IMR-90 (cell line): ENCODE results near the gene PAFAH2. TPM values are rescaled to one million over a fixed set of nuclear protein-coding genes. Genes with fewer than 3 reads are reported as not detected.

Source experiments
- MXI1 ChIP-seq: IDR thresholded peaks from 2 replicates; pipeline ENCODE4 v1.6.1; 2012; ENCODE audit warnings: low read depth, mild to moderate bottlenecking, low read length, moderate library complexity, borderline replicate concordance
- polyA plus RNA-seq, 3 experiments: library from polyadenylated mRNA; depleted of rRNA; stranded (reverse); fragments of >200 nt; gene quantifications; 2 replicates each; pipeline ENCODE4 v1.2.3, GENCODE V29; 2012; ENCODE audit warnings: low replicate concordance in 1 of 3
- total RNA-seq: library from RNA; depleted of rRNA; stranded (reverse); fragments of >200 nt; gene quantifications from 2 replicates; pipeline ENCODE4 v1.2.3, GENCODE V29; 2012
- TF ChIP-seq, protein P1 (sequence below): conservative IDR thresholded peaks from 2 replicates; pipeline ENCODE4 v1.5.1; 2012; ENCODE audit warnings: mild to moderate bottlenecking, low read depth, low read length, improper control_type of control experiment

Gene PAFAH2
- total and polyA plus RNA-seq, 2 of the 4 experiments (the other 2 are of a cell fraction): 8.3 to 12.2 TPM

DNA sequence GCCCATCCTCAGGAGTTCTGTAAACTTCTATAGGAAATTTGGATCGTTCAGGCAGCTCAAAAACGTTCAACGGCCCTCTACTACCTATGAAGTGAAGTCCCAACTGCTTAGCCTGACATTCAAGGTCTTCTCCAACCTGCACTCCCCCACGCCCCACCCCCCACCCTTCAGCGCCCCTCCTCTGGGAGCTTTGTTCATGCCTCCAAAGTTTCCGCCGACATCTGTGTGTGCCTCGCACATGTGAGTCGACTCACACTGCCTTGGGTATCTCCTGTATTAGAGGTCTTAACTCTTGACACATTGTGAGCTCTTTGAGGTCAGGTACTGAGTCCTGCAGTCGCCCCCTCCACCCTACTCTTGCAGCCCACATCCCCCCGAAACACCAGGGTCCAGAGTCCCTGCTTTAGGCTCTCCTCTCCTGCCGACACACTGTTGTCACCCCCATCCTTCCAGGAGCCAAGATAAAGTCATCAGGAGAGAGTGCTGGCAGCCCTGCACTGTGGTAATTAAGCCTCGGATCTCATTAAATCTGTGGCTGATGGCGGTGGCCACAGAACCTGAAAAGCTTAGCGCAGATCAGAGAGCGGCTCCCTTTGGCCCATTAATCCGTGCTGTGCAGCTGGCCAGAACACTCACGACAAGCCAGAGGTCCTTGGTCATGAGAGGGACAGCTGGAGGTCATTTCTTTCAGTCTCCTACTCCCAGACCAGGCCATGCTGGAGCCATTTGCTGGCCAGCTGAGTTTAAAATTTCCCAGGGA lies 1.4 kb upstream of the PAFAH2 start (continued):
- TF ChIP-seq, protein P1, sequence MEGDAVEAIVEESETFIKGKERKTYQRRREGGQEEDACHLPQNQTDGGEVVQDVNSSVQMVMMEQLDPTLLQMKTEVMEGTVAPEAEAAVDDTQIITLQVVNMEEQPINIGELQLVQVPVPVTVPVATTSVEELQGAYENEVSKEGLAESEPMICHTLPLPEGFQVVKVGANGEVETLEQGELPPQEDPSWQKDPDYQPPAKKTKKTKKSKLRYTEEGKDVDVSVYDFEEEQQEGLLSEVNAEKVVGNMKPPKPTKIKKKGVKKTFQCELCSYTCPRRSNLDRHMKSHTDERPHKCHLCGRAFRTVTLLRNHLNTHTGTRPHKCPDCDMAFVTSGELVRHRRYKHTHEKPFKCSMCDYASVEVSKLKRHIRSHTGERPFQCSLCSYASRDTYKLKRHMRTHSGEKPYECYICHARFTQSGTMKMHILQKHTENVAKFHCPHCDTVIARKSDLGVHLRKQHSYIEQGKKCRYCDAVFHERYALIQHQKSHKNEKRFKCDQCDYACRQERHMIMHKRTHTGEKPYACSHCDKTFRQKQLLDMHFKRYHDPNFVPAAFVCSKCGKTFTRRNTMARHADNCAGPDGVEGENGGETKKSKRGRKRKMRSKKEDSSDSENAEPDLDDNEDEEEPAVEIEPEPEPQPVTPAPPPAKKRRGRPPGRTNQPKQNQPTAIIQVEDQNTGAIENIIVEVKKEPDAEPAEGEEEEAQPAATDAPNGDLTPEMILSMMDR: no peak
- no peak for TF ChIP-seq MXI1
